Measurements from ENCODE around the gene MARS1.

DNA sequence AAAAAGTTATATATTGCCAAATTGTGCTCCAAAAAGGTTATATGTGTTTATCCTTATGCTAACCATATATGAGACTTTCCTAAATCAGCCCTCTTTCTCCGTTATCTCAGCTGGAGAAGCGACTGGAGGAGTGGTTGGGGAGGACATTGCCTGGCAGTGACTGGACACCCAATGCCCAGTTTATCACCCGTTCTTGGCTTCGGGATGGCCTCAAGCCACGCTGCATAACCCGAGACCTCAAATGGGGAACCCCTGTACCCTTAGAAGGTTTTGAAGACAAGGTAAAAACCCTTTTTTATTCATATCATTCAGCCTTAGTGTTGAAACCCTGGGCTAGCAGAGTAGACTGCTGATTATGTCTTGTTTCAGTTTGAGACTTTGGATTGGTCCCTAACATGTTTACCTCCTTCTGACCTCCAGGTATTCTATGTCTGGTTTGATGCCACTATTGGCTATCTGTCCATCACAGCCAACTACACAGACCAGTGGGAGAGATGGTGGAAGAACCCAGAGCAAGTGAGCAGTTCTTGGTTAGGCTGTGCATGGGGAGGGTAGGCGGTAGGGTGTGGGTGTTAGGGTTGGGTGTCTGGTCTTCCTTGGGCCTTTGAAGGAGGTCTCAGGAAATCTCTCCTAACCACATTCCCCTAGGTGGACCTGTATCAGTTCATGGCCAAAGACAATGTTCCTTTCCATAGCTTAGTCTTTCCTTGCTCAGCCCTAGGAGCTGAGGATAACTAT is 23.9 kb downstream of the MARS1 start:
- TF ChIP-seq CTCF (IDR thresholded peaks at IDR 0.05; ENCODE audit: low read length), result no peak
- TF ChIP-seq EZH2phosphoT487 (IDR thresholded peaks at IDR 0.05; ENCODE audit: low read length), result no peak
